Stimulated activated CD4-positive, alpha-beta T cell treated with anti-CD3 and anti-CD28 coated beads, Interleukin-1b, Interleukin-23, amount 100 ng/mL, for 48 hours (primary cell): ENCODE measurements around the gene TSPAN18.

Experiments
- DNase-seq: peaks from one replicate; pipeline ENCODE4 v3.0.0-alpha.2; 2020

The TSPAN18 gene

DNA sequence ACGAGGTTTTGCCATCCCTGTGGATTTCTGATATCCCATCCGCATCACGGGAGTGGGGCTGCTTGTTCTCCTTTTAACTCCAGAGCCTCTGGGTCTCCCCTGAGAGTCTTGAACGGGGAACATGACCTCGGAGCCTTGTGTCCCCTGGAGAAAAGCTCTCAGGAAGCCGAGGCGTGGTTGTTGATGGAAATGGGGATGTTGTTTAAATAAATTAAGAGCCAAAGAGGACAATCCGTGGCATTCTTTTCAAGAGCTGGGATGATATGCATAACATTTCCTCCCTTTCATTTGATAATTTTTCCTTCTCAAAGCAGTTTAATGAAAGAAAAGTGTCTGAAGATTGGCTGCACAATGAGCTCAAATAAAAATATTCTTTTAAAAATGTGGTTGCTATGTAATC, 14.2 kb downstream of the TSPAN18 start:
- no peak for DNase-seq

DNA sequence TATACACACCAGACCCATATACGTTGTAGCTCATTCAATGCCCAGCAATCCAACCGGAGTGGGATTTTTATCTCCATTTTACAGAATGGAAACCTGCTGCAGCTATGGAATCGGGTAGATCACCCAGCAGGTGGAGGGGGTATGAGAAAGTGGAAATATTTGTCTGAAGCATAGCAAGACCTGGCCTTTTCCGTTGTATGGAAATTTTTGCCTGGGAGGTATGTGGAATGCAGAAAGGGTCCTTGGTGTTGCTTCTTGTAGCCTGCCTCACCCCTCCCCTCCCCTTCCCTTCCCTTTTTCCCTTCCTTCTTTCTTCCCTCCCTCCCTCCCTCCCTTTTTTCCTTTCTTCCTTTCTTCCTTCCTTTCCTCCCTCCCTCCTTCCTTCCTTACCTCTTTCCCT, 15.2 kb downstream of the TSPAN18 start:
- DNase-seq: no peak

DNA sequence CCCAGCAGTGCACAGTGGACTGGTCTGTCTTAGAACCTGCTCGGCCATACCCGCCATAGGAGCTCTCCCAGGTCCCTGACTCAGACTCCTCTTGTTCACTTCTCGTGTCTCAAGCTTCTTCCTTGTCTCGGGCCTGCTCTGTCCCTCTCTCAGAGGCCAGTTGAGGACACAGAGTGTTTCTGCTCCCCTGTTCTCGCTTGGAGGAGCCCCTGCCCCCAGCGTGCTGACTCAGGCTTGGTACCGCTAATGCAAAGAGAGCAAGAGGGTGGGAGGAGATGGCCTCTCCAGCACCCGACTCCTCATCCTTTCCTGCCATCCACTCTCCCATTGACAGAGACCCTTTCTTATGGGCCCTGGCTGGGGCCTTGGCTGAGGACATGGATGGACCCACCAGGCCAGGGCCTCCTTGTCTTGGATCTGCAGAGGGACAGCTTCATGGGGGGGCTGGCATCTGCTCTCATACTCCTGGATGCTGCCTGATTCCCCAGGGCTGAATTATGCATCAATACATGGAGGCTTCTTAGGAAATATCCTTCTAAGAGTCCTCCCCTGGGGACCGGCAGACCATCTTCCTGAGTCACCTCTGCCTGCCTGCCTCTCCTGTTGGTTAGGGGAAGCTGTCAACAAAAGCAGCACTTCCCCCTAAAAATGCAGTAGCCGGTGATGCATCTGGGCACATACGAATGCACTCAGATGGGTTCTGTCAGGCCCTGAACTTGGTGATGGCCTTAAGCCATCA, 15.9 kb downstream of the TSPAN18 start:
- DNase-seq: no peak

DNA sequence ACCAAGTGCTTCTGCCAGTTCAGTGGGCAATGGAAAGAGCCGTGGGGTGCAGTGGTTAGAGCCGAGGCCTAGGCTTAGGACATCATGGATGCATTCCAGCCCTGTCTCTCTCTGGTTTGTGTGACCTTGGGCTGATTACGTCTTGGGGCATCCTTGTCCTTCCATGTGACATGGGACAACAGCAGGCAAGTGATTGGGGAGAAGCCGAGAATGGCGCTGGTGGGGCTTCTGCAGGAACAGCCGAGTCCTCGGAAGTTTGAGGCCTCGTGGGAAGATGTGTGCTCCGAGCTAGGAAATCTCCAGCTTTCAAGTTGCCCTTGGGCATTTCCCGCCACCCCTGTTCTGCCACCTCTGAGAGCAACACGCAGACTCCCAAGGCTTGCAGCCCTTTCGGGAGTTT, 16.6 kb downstream of the TSPAN18 start:
- no peak for DNase-seq

DNA sequence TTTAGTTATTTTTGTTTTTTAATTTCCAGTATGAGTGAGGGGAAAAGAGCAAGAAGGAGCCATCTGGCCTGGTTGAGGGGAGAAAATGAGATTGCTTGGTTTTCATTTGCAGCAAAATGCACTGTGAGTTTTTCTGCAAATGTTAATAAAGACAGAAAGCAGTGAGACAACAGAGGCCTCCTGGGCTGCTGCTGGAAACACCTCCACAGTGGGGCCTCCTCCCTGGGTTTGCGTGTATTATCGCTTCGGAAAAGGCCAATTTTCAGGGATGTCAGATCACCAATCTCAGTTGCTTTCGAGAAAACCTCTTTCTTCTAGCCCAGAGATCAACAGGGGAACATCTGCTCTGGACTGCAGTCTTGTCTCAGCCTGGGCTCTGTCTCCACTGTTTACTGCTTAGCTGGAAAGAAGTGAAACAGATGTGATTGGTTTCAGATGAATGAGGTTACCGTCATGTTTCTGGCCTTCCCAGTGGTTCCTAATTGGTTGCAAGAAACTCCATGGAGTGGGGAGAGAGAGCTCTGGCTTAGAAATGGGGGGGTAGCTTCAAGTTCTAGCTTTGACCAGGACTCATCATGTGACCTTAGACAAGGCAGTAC, 17.3 kb downstream of the TSPAN18 start:
- DNase-seq: no peak

DNA sequence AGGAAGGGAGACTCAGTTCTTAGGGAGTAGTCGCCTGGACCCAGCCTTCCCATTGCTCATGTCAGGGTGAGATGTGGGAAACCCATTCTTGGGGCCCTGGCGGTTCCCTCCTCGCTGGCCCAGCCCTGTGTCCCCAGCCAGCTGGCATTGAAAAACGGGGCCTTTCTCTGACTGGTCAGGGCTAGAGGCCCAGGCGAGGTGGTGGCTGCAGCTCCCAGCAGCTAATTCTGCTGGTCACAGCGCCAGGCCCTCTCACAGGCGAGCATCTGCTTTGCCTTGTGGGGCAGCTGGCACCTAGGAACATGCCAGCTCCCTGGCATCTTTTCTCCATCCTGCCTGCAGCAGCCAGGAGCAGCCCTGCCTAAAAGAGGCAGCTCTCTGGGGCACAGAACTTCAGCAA, 20.1 kb downstream of the TSPAN18 start:
- DNase-seq: no peak

DNA sequence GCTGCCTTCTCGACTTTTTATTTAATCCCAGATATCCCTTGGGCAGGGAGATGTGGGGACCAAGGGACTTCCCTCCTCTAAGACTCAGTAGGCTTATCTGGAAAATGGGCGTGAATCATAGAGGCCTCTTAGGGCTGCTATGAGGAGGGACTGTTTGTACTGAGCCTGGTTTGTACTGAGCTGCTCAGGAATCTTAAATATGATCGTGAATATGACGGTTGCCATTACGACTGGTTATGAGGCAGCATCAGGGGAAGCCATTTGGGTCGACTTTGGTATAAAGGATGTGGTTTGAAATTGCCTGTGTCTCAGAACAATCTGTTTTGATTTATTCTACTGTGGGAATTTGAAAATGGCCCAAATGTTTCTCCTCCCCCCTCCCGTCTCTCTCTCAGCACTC, 20.6 kb downstream of the TSPAN18 start:
- DNase-seq: no peak

DNA sequence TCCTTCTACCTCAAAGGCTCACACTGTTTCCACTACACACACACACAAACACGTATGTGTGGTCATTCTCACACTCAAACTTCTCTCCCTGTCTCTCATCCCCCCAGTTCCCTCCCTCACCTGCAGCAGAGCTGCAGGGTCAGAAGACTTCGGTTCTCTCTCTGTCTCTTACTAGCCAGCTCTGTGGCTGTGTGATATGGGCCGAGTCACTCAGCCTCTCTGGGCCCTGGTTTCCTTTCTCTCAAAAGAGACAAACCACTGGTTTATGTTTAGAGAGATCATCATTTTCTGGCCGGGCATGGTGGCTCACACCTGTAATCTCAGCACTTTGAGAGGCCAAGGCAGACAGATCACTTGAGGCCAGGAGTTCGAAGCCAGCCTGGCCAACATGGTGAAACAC, 21.1 kb downstream of the TSPAN18 start:
- DNase-seq: no peak

DNA sequence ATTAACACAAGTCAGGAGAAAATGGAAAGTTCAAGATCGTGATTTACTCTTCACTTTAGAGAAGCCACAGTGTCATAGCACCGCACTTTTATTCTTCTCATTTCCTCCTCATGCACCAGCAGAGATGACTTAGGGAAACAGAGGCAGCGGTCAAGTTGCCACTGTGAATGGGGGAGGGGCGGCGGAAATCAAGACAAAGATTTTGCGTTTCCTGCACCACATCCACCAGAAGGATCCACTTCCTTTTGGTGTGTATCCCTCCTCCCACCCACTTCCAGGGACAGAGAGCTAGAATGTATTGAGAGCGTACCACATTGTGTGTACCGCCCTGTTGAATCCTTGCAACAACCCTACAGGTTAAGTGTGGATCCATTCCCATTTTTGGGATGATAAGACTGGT, 21.8 kb downstream of the TSPAN18 start:
- no peak for DNase-seq

DNA sequence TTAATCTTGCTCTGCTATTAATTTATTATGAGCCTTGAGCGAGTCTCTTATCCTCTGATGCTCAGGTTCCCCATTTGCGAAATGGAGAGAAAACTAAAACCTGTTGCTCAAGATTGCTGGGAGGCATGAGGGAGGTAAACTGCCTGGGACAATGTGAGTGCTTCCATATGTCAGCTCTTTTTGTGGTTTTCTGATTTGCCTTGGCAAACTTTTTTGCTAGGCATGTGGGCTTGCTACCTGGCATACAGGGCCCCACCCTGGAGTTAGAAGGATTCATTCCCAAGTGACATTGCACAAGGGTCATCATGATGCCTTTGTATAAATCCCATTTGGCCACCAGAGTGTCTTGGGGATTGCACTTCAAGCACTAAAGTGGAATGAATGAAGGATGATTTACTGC, 22.4 kb downstream of the TSPAN18 start:
- no peak for DNase-seq

DNA sequence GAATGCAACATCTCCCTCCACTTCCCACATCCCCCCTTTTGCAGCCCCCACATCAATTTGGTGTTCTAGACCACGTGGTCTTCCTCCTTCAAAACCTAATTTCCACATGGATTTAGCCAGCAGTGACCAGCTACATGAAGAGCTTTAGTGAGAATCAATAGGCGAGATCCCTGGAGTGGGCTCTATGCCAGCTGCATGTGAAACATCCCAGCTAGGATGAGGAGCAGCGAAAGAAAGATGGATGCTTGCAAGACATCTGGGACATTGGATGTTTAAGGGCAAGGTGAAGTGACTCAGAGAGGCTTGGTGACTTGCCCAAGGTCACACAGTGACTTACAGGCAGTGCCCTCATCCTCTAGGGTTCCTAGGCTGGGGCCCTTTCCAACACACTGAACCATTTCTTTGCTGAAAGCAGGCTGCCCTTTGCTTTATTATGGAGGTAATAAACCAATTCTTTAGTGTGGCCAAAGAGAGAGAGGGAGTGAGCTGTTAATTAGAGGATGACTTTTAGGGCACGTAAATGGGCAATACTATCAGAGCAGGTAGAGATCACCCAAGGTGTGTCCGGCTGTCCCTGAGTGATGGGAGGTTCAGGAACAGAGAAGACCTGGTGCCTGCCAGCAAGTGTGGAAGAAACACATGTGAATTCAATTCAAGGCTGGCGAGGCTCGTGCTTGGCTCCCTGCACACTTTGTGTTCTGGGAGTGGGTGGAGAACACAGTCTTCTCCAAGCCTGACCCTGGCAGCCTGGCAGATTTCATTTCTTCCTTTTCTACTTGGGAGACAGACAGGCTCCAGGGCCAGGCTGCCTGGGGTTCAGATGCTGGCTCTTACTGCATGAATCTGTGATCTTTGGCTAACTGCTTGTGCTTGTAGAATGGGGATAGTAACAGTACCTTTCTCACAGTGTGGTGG, 24.0 kb downstream of the TSPAN18 start:
- DNase-seq: no peak

DNA sequence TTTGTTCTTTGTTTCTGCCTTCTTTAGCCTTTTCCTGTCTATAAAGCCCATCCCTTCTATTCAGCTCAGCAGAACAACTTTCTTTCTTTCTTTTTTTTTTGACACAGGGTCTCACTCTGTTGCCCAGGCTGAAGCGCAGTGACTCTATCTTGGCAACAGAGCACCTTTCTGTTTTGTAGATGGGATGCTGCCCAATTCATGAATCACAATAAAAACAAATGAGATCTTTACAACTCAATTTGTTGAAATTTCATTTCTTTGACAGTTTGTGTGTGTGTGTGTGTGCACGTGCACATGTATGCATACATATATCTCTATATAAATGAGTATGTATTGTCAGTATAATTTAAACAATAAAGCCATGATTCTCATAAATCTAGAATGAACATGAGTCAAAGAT, 25.5 kb downstream of the TSPAN18 start:
- no peak for DNase-seq

DNA sequence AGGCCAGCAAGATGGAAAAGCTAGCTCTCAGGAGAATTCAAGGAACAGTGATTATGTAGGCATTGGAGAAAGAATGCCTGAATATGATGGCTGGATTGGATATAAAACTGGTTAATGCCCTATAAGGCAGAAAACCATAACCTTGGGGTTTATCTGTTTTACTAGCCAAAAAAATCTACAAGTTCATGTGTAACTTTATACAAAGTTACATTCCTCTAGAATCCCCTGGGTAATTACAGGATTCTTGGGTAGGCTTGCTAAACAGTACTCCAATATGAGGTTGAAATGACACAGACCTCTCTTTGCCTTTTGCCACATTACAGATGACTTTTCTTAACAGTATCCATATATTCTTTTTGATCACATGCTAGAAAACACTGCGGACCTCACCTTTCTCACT, 26.0 kb downstream of the TSPAN18 start:
- no peak for DNase-seq

DNA sequence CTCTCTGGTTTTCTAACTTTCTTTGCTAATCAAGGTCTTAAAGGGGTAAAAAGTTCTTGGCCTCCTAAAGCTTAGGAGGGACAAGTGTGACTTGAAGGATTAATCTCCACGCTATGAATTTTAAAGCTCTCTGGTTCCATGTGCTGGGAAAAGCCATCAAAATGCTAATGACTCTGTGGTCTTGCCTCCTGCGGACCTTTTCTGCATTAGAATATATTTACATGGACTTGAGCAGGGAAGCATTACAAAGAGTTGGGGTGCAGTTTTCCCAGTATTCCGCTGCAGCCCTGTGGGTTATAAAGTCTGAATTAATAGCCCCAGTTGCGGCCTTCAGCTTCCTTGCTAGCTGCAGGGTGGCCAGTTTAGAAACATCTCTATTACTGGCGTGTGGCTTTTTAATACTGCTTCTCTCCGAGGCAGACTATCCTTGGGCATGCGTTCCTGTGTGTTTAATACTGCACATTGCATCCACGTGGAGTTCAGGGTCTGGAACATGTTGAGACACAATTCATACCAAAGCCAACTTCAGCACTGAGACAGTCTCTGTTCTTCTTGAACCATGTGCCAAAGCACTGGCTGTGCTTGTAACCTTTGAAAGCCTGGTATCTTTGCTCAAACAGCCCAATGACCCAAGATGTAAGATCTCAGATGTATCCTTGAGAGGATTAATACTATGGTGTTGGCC, 27.3 kb downstream of the TSPAN18 start:
- no peak for DNase-seq

DNA sequence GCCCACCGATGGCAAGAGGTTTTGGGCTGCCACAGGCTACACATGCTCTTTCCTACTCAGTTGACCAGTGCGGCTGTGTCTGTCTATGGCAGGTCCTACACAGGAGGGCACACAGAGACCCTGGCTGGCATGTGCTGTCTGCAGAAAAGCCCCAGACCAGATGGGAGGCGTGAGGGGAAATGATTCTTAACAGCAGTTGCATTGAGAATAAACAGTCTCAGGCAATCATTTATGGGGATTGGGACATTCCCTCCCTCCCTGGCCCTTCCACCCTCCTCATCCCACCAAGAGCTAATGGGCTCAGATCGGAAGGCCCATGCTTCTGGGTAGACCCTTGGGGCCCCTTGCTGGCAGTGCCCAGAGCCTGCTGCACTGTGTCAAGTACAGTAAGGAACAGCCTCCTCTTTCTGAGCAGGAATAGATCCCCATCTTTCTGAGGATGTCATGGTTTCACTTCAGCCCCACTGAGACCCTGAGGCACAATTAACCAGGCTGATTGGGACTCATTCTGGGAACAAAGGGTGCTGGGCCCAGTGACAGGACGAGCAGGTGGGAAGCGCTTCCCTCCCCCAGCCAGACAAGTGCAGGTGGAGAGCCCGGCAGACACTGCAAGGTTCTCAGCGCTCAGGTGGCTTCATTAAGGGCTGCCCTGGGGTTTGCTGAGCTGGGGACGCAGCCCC, 28.3 kb downstream of the TSPAN18 start:
- no peak for DNase-seq

DNA sequence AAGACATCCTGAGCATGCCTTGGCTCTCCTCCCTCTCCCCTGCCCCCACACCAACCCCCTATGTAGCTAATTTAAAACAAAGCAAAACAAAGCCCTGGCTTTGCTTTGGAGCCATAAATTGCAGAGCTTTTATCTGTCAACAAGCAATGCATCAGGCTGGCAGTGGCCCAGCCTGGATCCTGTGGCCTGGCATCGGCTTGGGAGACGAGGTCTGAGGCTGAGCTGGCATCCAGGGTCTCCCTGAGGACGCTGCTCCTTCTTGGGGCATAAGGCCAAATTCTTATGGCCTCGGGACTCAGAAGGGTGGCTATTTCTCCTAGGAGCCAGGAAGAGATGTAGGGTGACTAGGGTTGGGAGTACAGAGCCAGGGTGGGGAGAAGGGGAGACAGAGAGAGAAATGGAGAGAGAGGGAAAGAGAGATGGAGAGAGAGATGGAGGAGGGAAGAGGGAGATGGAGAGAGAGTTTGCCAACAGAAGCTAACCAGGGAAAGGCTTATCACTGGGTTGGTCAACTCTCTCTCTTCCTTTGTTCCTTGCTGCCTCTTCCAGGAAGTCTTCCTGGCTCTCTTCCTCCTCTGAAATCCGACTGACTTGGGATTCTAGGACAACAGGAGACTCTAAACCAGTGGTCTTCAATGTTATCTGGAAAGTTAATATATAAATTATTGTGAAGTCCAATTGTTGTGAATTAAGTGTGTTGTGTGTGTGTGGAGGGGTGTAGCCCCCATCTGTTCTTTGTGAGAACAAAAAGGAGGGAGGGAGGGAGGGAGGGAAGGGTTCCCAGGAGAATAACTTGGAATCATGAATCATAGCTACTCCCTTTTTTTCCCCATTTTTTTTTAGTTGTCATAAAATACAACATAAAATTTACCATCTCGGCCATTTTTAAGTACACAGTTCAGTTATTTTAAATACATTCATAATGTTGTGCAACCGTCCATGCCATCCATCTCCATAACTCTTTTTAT, 29.1 kb downstream of the TSPAN18 start:
- DNase-seq: no peak

DNA sequence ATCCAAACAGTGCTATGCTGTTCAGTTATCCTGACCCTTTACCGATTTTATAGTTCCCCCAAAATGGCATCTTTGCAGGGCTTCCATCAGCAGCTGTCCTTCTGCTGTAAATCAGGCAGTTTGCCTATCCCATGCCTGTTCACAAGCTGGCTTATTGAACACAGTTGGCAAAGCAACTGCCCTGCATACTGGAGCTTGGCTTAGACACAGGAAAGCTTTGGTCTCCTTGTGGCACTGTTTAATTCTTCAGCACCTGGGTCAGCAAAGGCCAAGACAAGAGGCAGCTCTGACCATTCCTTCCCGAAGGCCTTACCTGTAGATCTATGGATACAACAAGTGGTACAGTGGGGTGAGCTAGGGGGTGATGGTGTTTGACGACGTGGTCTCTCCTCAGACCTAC, 32.2 kb downstream of the TSPAN18 start:
- DNase-seq: no peak

DNA sequence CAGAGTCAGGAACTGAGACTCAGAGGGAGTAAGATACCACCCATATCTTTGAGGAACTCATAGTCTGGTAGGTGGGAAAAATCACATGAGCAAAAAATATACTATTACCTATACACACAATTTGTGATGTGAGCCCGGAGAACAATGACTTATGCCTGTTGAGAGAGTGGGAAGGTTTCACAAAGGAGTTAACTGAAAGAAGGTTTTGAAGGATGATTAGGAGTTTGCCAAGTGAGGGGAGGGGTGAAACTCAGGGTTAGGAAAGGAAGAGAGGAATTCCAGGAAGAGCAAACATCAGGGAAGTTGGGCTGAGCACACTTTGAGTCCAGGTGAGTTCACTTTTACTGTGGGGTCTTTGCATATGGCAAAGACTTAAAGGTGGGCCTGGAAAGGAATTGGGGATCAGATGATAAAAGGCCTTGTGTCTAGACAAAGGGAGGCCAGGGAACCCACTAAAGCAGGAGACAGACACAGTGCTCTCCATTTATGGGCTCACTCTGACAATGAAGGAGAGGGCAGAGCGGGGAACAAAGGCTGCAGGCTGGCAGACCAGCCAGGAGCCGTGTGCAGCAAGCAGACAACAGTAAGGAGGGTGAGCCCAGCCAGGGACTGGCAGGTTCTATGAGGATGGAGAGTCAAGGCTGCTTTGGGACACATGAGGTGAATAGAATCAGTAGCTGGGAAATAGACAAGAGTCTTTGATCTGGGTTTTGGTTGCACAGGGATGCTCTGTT, 33.1 kb downstream of the TSPAN18 start:
- DNase-seq: no peak

DNA sequence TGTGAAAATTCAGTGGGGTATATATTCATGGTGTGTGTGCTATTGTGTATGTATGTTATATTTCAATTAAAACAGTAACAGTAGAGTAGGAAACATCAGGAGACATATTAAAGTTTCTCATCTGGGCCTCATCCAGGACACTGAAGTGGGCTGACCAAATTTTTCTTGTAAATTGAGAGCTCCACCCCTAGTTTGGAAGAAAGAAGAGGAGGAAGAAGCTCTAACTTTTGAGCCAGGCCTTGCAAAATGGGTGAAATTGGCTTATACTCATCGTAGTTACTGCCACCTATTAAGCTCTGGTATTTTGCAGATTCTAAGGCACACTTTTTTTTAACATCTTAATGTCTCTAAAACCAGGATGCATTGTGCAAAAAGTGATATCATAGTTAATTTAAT, 33.7 kb downstream of the TSPAN18 start:
- no peak for DNase-seq

DNA sequence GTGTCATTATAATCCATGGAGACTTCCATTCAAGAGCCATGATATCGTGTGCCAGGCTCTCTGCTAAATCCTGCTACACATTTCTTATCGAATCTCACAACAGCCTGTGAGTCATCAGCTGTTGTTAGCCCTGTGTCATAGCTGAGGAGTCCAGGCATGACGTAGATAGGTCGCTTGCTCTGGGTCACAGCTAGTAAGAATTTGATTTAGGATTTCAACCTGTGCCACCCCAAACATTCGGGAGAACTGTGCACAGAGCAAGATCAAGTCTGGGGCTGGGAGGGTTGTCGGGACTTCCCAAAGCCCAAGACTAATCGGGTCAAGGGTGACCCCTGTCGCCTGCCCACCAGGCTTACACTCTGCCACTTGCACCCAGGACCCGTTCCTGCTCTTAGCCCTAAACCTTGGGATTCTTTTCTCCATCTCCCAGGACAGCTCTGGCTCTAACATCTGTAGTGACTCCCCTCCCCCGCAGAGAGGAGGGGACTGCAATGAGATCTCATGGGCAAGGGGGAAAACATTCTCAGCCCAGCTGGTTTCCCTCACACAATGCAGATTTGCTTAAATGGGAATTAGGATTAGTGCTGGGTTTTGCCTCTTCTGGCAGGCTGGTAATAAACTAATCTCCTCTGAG, 34.3 kb downstream of the TSPAN18 start:
- DNase-seq: no peak
